H9 (cell line): ENCODE measurements around the gene PLEKHA1. TPM values are rescaled to one million over a fixed set of nuclear protein-coding genes. Genes with fewer than 3 reads are reported as not detected.

ENCODE experiments used
- DNase-seq: peaks from one replicate; pipeline ENCODE4 v3.0.0-alpha.2; 2017
- H2AFZ ChIP-seq: one replicate; pipeline ENCODE4 v1.6.1; 2013; ENCODE audit warnings: mild to moderate bottlenecking, low read length, control low read depth, moderate library complexity
- H2AK5ac ChIP-seq: 2 replicates; pipeline ENCODE4 v1.6.1; 2013; ENCODE audit warnings: low read length, control low read depth, mixed read lengths; ENCODE audit not compliant: insufficient read length
- H2BK120ac ChIP-seq: one replicate; pipeline ENCODE4 v1.6.1; 2013; ENCODE audit warnings: low read depth, mild to moderate bottlenecking, low read length, control low read depth, inconsistent platforms; ENCODE audit not compliant: poor library complexity, severe bottlenecking
- H2BK12ac ChIP-seq: 2 replicates; pipeline ENCODE4 v1.6.1; 2013; ENCODE audit warnings: low read length, control low read depth, mixed read lengths, low read depth; ENCODE audit not compliant: insufficient read length
- H2BK15ac ChIP-seq: 2 replicates; pipeline ENCODE4 v1.6.1; 2013; ENCODE audit warnings: low read depth, low read length, control low read depth
- H2BK20ac ChIP-seq: one replicate; pipeline ENCODE4 v1.6.1; 2013; ENCODE audit warnings: low read depth, mild to moderate bottlenecking, low read length, control low read depth, inconsistent platforms; ENCODE audit not compliant: poor library complexity, severe bottlenecking
- H2BK5ac ChIP-seq: 2 replicates; pipeline ENCODE4 v1.6.1; 2013; ENCODE audit warnings: low read length, control low read depth, mixed read lengths; ENCODE audit not compliant: insufficient read length
- H3K14ac ChIP-seq: 2 replicates; pipeline ENCODE4 v1.6.1; 2013; ENCODE audit warnings: low read length, control low read depth; ENCODE audit not compliant: insufficient read depth
- H3K18ac ChIP-seq: 2 replicates; pipeline ENCODE4 v1.6.1; 2013; ENCODE audit warnings: low read depth, mild to moderate bottlenecking, mixed read lengths, low read length, control low read depth; ENCODE audit not compliant: insufficient read length
- H3K23ac ChIP-seq: 2 replicates; pipeline ENCODE4 v1.6.1; 2013; ENCODE audit warnings: low read length, control low read depth, mixed read lengths, low read depth; ENCODE audit not compliant: insufficient read length
- H3K23me2 ChIP-seq: 2 replicates; pipeline ENCODE4 v1.6.1; 2013; ENCODE audit warnings: low read depth, mild to moderate bottlenecking, mixed read lengths, low read length, control low read depth; ENCODE audit not compliant: insufficient read length, poor library complexity, severe bottlenecking
- H3K27ac ChIP-seq: 2 replicates; pipeline ENCODE4 v1.5.1; 2013; ENCODE audit warnings: low read length, control low read depth, mixed read lengths, low read depth; ENCODE audit not compliant: insufficient read length
- H3K27me3 ChIP-seq: 2 replicates; pipeline ENCODE4 v1.6.1; 2013; ENCODE audit warnings: low read length, control low read depth, inconsistent platforms; ENCODE audit not compliant: insufficient read depth
- H3K4ac ChIP-seq: 2 replicates; pipeline ENCODE4 v1.6.1; 2013; ENCODE audit warnings: low read depth, mild to moderate bottlenecking, control low read depth, inconsistent platforms, low read length, moderate library complexity
- H3K4me1 ChIP-seq: 2 replicates; pipeline ENCODE4 v1.6.1; 2013; ENCODE audit warnings: low read length, control low read depth, inconsistent platforms; ENCODE audit not compliant: insufficient read depth
- H3K4me2 ChIP-seq: 2 replicates; pipeline ENCODE4 v1.6.1; 2013; ENCODE audit warnings: low read length, control low read depth, mixed read lengths; ENCODE audit not compliant: insufficient read length, insufficient read depth
- H3K56ac ChIP-seq: 2 replicates; pipeline ENCODE4 v1.6.1; 2013; ENCODE audit warnings: low read depth, mild to moderate bottlenecking, mixed read lengths, low read length, control low read depth; ENCODE audit not compliant: insufficient read length
- H3K79me1 ChIP-seq: 2 replicates; pipeline ENCODE4 v1.6.1; 2013; ENCODE audit warnings: low read depth, mild to moderate bottlenecking, moderate library complexity, low read length, control low read depth, inconsistent platforms; ENCODE audit not compliant: insufficient read depth, poor library complexity, severe bottlenecking
- H3K79me2 ChIP-seq: 2 replicates; pipeline ENCODE4 v1.6.1; 2013; ENCODE audit warnings: low read length, control low read depth, inconsistent platforms; ENCODE audit not compliant: insufficient read depth
- H3K9ac ChIP-seq: 2 replicates; pipeline ENCODE4 v1.6.1; 2013; ENCODE audit warnings: low read length, control low read depth, mixed read lengths; ENCODE audit not compliant: insufficient read length; ENCODE audit errors: extremely low read depth
- H3K9me3 ChIP-seq: one replicate; pipeline ENCODE4 v1.6.1; 2013; ENCODE audit warnings: low read depth, low read length, inconsistent platforms; ENCODE audit not compliant: control insufficient read depth
- H3T11ph ChIP-seq: one replicate; pipeline ENCODE4 v1.6.1; 2013; ENCODE audit warnings: mild to moderate bottlenecking, low read length, control low read depth, inconsistent platforms
- H4K20me1 ChIP-seq: one replicate; pipeline ENCODE4 v1.6.1; 2013; ENCODE audit not compliant: control insufficient read depth, insufficient read length, insufficient read depth
- H4K5ac ChIP-seq: 2 replicates; pipeline ENCODE4 v1.6.1; 2013; ENCODE audit warnings: low read depth, mild to moderate bottlenecking, mixed read lengths, low read length, control low read depth; ENCODE audit not compliant: insufficient read length
- H4K8ac ChIP-seq: replicated peaks from 2 replicates; pipeline ENCODE4 v1.6.1; 2013; ENCODE audit warnings: low read length, control low read depth, mixed read lengths, low read depth; ENCODE audit not compliant: insufficient read length
- H4K91ac ChIP-seq: 2 replicates; pipeline ENCODE4 v1.6.1; 2013; ENCODE audit warnings: low read depth, mild to moderate bottlenecking, moderate library complexity, mixed read lengths, low read length, control low read depth; ENCODE audit not compliant: insufficient read length
- H3K27ac Mint-ChIP-seq, 3 experiments: 2 replicates in 2 of 3; 3 replicates in 1 of 3; pipeline ENCODE4 v1.8.0; 2020 to 2021; ENCODE audit warnings: mixed read lengths in 3 of 3, mild to moderate bottlenecking in 1 of 3, moderate library complexity in 1 of 3
- H3K27me3 Mint-ChIP-seq: 2 replicates; pipeline ENCODE4 v1.8.0; 2021; ENCODE audit warnings: low read depth, mild to moderate bottlenecking, moderate library complexity, mixed read lengths
- H3K36me3 Mint-ChIP-seq, 3 experiments: 2 replicates in 2 of 3; 3 replicates in 1 of 3; pipeline ENCODE4 v1.8.0; 2020 to 2021; ENCODE audit warnings: low read depth in 3 of 3, mixed read lengths in 3 of 3; ENCODE audit not compliant: insufficient read depth in 1 of 3
- H3K4me1 Mint-ChIP-seq, 2 experiments: 2 replicates each; pipeline ENCODE4 v1.8.0; 2020; ENCODE audit warnings: mixed read lengths in 2 of 2
- H3K4me3 Mint-ChIP-seq, 2 experiments: 2 replicates in 1 of 2; 3 replicates in 1 of 2; pipeline ENCODE4 v1.8.0; 2020 to 2021; ENCODE audit warnings: mild to moderate bottlenecking in 2 of 2, mixed read lengths in 2 of 2, moderate library complexity in 1 of 2
- H3K9me3 Mint-ChIP-seq, 2 experiments: 2 replicates in 1 of 2; 3 replicates in 1 of 2; pipeline ENCODE4 v1.8.0; 2020; ENCODE audit warnings: mild to moderate bottlenecking in 2 of 2, mixed read lengths in 2 of 2, moderate library complexity in 1 of 2
- WGBS: extraction: QIAGEN DNeasy Blood & Tissue Kit; methylation state at CpG from one replicate; pipeline ENCODE4 v1.1.7; 2013; ENCODE audit warnings: missing lambda C conversion rate, low lambda C conversion rate, mixed read lengths; ENCODE audit not compliant: insufficient read length; ENCODE audit errors: extremely low coverage; 5-methylcytosine and 5-hydroxymethylcytosine counted together
- total RNA-seq: library from RNA; stranded (reverse); gene quantifications from 2 replicates; pipeline ENCODE4 v1.2.1, GENCODE V29; 2021
- TF ChIP-seq, protein P1 (sequence below): fragments of 200-600 bp; sonication (generic); conservative IDR thresholded peaks from 3 replicates; pipeline ENCODE4 v1.8.0; 2021; ENCODE audit warnings: antibody characterized with exemption, mild to moderate bottlenecking

The PLEKHA1 gene
- total RNA-seq, 1 experiment from 2014 or later: 32.7 TPM

DNA sequence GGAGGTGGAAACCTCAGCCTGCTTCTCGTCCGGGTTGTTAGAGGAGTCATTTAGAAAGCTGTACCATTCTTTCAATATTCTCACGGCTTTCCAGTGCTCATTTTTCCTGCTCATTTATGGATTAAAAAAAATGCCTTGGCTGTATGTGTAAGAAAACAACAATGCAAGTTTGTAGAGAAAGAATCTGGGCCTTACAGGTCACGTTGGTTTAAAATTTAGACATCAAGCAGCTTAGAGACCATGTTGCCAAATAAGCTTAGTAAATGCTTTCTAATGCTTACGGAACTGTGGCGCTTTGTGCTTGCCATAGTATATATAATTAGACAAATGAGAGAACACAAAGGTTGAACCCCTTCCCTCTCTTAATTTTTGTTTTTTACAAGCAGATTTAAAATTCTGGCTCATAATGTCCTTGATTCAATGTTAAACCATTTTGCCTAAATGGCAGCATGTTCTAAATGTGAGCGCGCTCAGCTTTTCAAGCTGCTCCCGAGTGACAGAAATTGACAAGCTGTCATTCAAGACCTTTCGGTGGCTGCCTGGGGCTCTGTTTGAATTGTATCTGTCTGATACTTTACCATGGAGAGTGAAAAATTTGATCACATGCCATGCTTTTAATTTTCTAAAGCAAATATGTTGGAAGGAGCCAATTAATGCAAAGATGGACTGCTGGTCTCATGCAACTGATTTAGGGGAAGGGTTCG is 81.0 kb downstream of the PLEKHA1 start:
- H2AFZ ChIP-seq: no peak overlapping the region
- H3K23ac ChIP-seq: no peak overlapping the region
- peaks cover 27% of the 10 kb centered on the region for H3K27me3 Mint-ChIP-seq
- no peak overlapping the region for H3K4me3 Mint-ChIP-seq
- H2BK120ac ChIP-seq: no peak overlapping the region
- no peak overlapping the region for H4K91ac ChIP-seq
- no peak overlapping the region for H3K14ac ChIP-seq
- H3K4me1 Mint-ChIP-seq: peaks cover 10 to 17% of the 10 kb centered on the region in 2 experiments
- H4K8ac ChIP-seq: no peak overlapping the region
- H3K4me2 ChIP-seq: no peak overlapping the region
- no peaks in the 10 kb centered on the region for H3K4me1 ChIP-seq
- H4K20me1 ChIP-seq: no peaks in the 10 kb centered on the region
- no peaks in the 10 kb centered on the region for H3K23me2 ChIP-seq
- no peak overlapping the region for H2AK5ac ChIP-seq
- no peaks in the 10 kb centered on the region for H3K9me3 Mint-ChIP-seq
- H4K5ac ChIP-seq: no peak overlapping the region
- H3K9ac ChIP-seq: no peak overlapping the region
- no peak overlapping the region for H3T11ph ChIP-seq
- no peaks in the 10 kb centered on the region for H3K79me2 ChIP-seq
- no peak overlapping the region for H3K27ac Mint-ChIP-seq
- H3K27ac ChIP-seq: no peak overlapping the region
- no peak overlapping the region for H3K56ac ChIP-seq
- H3K27me3 ChIP-seq: peaks cover 3% of the 10 kb centered on the region; the same call in 1 of the 2 replicates
- no peak overlapping the region for H2BK15ac ChIP-seq
- no CpG with 5 or more reads among the region's 11 CpGs for WGBS
- H3K36me3 Mint-ChIP-seq: no peaks in the 10 kb centered on the region
- TF ChIP-seq, protein P1, sequence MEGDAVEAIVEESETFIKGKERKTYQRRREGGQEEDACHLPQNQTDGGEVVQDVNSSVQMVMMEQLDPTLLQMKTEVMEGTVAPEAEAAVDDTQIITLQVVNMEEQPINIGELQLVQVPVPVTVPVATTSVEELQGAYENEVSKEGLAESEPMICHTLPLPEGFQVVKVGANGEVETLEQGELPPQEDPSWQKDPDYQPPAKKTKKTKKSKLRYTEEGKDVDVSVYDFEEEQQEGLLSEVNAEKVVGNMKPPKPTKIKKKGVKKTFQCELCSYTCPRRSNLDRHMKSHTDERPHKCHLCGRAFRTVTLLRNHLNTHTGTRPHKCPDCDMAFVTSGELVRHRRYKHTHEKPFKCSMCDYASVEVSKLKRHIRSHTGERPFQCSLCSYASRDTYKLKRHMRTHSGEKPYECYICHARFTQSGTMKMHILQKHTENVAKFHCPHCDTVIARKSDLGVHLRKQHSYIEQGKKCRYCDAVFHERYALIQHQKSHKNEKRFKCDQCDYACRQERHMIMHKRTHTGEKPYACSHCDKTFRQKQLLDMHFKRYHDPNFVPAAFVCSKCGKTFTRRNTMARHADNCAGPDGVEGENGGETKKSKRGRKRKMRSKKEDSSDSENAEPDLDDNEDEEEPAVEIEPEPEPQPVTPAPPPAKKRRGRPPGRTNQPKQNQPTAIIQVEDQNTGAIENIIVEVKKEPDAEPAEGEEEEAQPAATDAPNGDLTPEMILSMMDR: no peak
- H2BK20ac ChIP-seq: no peak overlapping the region
- no peaks in the 10 kb centered on the region for H3K79me1 ChIP-seq
- H2BK5ac ChIP-seq: no peak overlapping the region
- no peak overlapping the region for H3K18ac ChIP-seq
- DNase-seq: no peak
- H3K4ac ChIP-seq: no peak overlapping the region
- no peaks in the 10 kb centered on the region for H3K9me3 ChIP-seq
- H2BK12ac ChIP-seq: no peak overlapping the region
